A549 (cell line): ENCODE results near the gene ATL3. TPM values are rescaled to one million over a fixed set of nuclear protein-coding genes. Genes with fewer than 3 reads are reported as not detected.
"Not testable (repeated sequence)": the region's sequence is repeated elsewhere in the genome, so short reads cannot be mapped to it uniquely, and the experiment has no call there.

Experiments
- ATAC-seq, 2 experiments: fragments of 200-7000 bp in 1 of 2; fragments of >200 bp in 1 of 2; cut with Nextera tagmentation in 1 of 2; cut with Tn5 transposase in 1 of 2; 3 replicates each; pipeline versions ENCODE4 v1.8.0 to v1.9.1; 2018 to 2020; ENCODE audit warnings: mild to moderate bottlenecking in 1 of 2, moderate library complexity in 1 of 2
- CTCF ChIA-PET: fragments of 300-600 bp; sonication (Branson Sonifier 250); formaldehyde crosslinking; extraction: SDS; loops from one replicate; lab custom pipeline; 2021; ENCODE audit warnings: antibody characterized with exemption, inconsistent platforms; lab: Yijun Ruan, JAX
- POLR2A ChIA-PET: fragments of 350-600 bp; formaldehyde crosslinking; extraction: SDS; loops from one replicate; lab custom pipeline; 2021; ENCODE audit warnings: antibody characterized with exemption, inconsistent platforms; lab: Yijun Ruan, JAX
- DNase-seq, 2 experiments: peaks; one replicate each; pipeline versions ENCODE4 v3.0.0 to v3.0.0-alpha.2; 2011 to 2016; ENCODE audit warnings: low read depth in 1 of 2, low spot score in 1 of 2
- FAIRE-seq: peaks from 2 replicates; lab custom pipeline; 2011; peaks lifted over from hg19 to GRCh38; lab: Jason Lieb, UNC
- H3K27ac ChIP-seq, 2 experiments: fragments of >200 bp; sonication (Bioruptor Twin); formaldehyde crosslinking; 3 replicates each; pipeline ENCODE4 v1.5.1; 2016 to 2017
- H3K4me1 ChIP-seq: fragments of >200 bp; sonication (Bioruptor Twin); formaldehyde crosslinking; 3 replicates; pipeline ENCODE4 v1.6.1; 2016
- H3K4me2 ChIP-seq: fragments of >200 bp; sonication (Bioruptor Twin); formaldehyde crosslinking; 3 replicates; pipeline ENCODE4 v1.6.1; 2016
- H3K4me3 ChIP-seq: fragments of >200 bp; sonication (Bioruptor Twin); formaldehyde crosslinking; 3 replicates; pipeline ENCODE4 v1.5.1; 2016
- H3K9me3 ChIP-seq: fragments of >200 bp; sonication (Bioruptor Twin); formaldehyde crosslinking; 3 replicates; pipeline ENCODE4 v1.6.1; 2016
- BHLHE40 ChIP-seq: IDR thresholded peaks from 2 replicates; pipeline ENCODE4 v1.6.1; 2012; ENCODE audit warnings: low read depth, low read length, inconsistent platforms
- CHD4 ChIP-seq: fragments of 200-600 bp; sonication (generic); IDR thresholded peaks from 2 replicates; pipeline ENCODE4 v1.6.1; 2016; ENCODE audit warnings: antibody characterized with exemption, mild to moderate bottlenecking, borderline replicate concordance
- EHF ChIP-seq: fragments of 250-450 bp; sonication (Bioruptor Pico); IDR thresholded peaks from 2 replicates; pipeline ENCODE4 v1.5.0; 2020; ENCODE audit warnings: mild to moderate bottlenecking
- HDAC2 ChIP-seq: fragments of 200-600 bp; sonication (generic); IDR thresholded peaks from 2 replicates; pipeline ENCODE4 v1.6.1; 2016
- HEYL ChIP-seq: fragments of 250-450 bp; sonication (Bioruptor Pico); IDR thresholded peaks from 2 replicates; pipeline ENCODE4 v1.8.0; 2021; ENCODE audit warnings: mild to moderate bottlenecking, moderate library complexity
- HMGXB4 ChIP-seq: fragments of 250-450 bp; sonication (Bioruptor Pico); IDR thresholded peaks from 2 replicates; pipeline ENCODE4 v1.5.0; 2021; ENCODE audit warnings: mild to moderate bottlenecking, moderate library complexity, borderline replicate concordance
- MAFK ChIP-seq: fragments of 450-650 bp; IDR thresholded peaks from 2 replicates; pipeline ENCODE4 v1.6.1; 2014; ENCODE audit not compliant: partially characterized antibody
- MYC ChIP-seq: IDR thresholded peaks from 2 replicates; pipeline ENCODE4 v1.6.1; 2012; ENCODE audit warnings: mild to moderate bottlenecking, inconsistent platforms, low read length, improper control_type of control experiment, borderline replicate concordance
- NFE2L2 ChIP-seq: fragments of 150-350 bp; conservative IDR thresholded peaks from 2 replicates; pipeline ENCODE4 v1.6.1; 2014; ENCODE audit warnings: low read length
- NPAS2 ChIP-seq: fragments of 250-450 bp; sonication (Bioruptor Pico); IDR thresholded peaks from 2 replicates; pipeline ENCODE4 v1.8.0; 2022; ENCODE audit warnings: mild to moderate bottlenecking, moderate library complexity, borderline replicate concordance
- PHF8 ChIP-seq: fragments of 200-600 bp; sonication (generic); IDR thresholded peaks from 2 replicates; pipeline ENCODE4 v1.6.1; 2016; ENCODE audit warnings: low read depth, mild to moderate bottlenecking, antibody characterized with exemption, moderate library complexity, borderline replicate concordance
- POLR2A ChIP-seq: IDR thresholded peaks from 2 replicates; pipeline ENCODE4 v1.6.1; 2012; ENCODE audit warnings: mild to moderate bottlenecking, low read length
- RAD21 ChIP-seq, 2 experiments: fragments of >200 bp in 1 of 2; sonication (Bioruptor Twin) in 1 of 2; formaldehyde crosslinking in 1 of 2; IDR thresholded peaks in 1 of 2; conservative IDR thresholded peaks in 1 of 2; 2 replicates in 1 of 2; 3 replicates in 1 of 2; pipeline ENCODE4 v1.6.1; 2012 to 2018; ENCODE audit warnings: inconsistent platforms in 1 of 2
- RCOR1 ChIP-seq: fragments of 150-350 bp; IDR thresholded peaks from 2 replicates; pipeline ENCODE4 v1.6.1; 2014; ENCODE audit warnings: antibody characterized with exemption, low read length, low read depth
- SMC3 ChIP-seq: fragments of >200 bp; sonication (Bioruptor Twin); formaldehyde crosslinking; IDR thresholded peaks from 3 replicates; pipeline ENCODE4 v1.6.1; 2018; ENCODE audit warnings: inconsistent platforms
- TP53 ChIP-seq: fragments of 250-450 bp; sonication (Bioruptor Pico); IDR thresholded peaks from 2 replicates; pipeline ENCODE4 v1.5.0; 2021; ENCODE audit warnings: mild to moderate bottlenecking, moderate library complexity
- ZSCAN20 ChIP-seq: fragments of 250-450 bp; sonication (Bioruptor Pico); IDR thresholded peaks from 2 replicates; pipeline ENCODE4 v1.8.0; 2022; ENCODE audit warnings: mild to moderate bottlenecking, moderate library complexity
- WGBS: methylation state at CpG from one replicate; pipeline ENCODE4 v1.1.6; 2017; ENCODE audit errors: missing lambda C conversion rate; 5-methylcytosine and 5-hydroxymethylcytosine counted together
- polyA plus RNA-seq, 4 experiments: library from polyadenylated mRNA; depleted of rRNA in 3 of 4; stranded (reverse); fragments of >200 nt; fragmentation: RNase III in 1 of 4; extraction: RNeasy Plus Mini Kit Qiagen cat#74134 plus additional on column Dnase treatment in 1 of 4; gene quantifications; 2 replicates in 3 of 4; 3 replicates in 1 of 4; pipeline ENCODE4 v1.2.3, GENCODE V29; 2011 to 2017
- TF ChIP-seq, protein P1 (sequence below): fragments of >200 bp; sonication (Bioruptor Twin); formaldehyde crosslinking; IDR thresholded peaks from 3 replicates; pipeline ENCODE4 v1.5.1; 2016
- TF ChIP-seq, protein P2 (sequence below): fragments of 250-450 bp; sonication (Bioruptor Pico); IDR thresholded peaks from 2 replicates; pipeline ENCODE4 v1.5.0; 2020; ENCODE audit warnings: low read depth, mild to moderate bottlenecking, moderate library complexity

Gene ATL3
- polyA plus RNA-seq, 2 of the 4 experiments (the other 2 are of a cell fraction) = 26.3 to 50.8 TPM

- CTCF ChIA-PET = interaction anchor here (0.8 to 8.5 kb wide), 3 partner anchors 97 to 163 kb away, joined by 4 to 128 read pairs (median 15); no protein-coding TSS in a partner anchor
- no peak for FAIRE-seq
- DNase-seq = no peak
- H3K4me1 ChIP-seq = no peaks in the 10 kb centered on the region
- H3K27ac ChIP-seq = no peak overlapping the region
- no peak overlapping the region for H3K4me2 ChIP-seq
- 0 out of 5 replicates have a peak, but pooled peaks of 1 of the 2 experiments have one; percentile 21 for TF ChIP-seq RAD21 (conservative IDR thresholded peaks at IDR 0.05 in 1 of 2, IDR thresholded peaks at IDR 0.05 in 1 of 2)
- no peak for TF ChIP-seq RCOR1
- TF ChIP-seq, protein P1, sequence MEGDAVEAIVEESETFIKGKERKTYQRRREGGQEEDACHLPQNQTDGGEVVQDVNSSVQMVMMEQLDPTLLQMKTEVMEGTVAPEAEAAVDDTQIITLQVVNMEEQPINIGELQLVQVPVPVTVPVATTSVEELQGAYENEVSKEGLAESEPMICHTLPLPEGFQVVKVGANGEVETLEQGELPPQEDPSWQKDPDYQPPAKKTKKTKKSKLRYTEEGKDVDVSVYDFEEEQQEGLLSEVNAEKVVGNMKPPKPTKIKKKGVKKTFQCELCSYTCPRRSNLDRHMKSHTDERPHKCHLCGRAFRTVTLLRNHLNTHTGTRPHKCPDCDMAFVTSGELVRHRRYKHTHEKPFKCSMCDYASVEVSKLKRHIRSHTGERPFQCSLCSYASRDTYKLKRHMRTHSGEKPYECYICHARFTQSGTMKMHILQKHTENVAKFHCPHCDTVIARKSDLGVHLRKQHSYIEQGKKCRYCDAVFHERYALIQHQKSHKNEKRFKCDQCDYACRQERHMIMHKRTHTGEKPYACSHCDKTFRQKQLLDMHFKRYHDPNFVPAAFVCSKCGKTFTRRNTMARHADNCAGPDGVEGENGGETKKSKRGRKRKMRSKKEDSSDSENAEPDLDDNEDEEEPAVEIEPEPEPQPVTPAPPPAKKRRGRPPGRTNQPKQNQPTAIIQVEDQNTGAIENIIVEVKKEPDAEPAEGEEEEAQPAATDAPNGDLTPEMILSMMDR = peak; percentile 24; the same call in 1 of the 3 replicates
- POLR2A ChIA-PET = no interaction called here
- H3K4me3 ChIP-seq = no peak overlapping the region
- H3K9me3 ChIP-seq = no peaks in the 10 kb centered on the region
- no peak for ATAC-seq
Observed at GRCh38 chr11:63641727-63642126, 29.4 kb downstream of the ATL3 start.

DNA sequence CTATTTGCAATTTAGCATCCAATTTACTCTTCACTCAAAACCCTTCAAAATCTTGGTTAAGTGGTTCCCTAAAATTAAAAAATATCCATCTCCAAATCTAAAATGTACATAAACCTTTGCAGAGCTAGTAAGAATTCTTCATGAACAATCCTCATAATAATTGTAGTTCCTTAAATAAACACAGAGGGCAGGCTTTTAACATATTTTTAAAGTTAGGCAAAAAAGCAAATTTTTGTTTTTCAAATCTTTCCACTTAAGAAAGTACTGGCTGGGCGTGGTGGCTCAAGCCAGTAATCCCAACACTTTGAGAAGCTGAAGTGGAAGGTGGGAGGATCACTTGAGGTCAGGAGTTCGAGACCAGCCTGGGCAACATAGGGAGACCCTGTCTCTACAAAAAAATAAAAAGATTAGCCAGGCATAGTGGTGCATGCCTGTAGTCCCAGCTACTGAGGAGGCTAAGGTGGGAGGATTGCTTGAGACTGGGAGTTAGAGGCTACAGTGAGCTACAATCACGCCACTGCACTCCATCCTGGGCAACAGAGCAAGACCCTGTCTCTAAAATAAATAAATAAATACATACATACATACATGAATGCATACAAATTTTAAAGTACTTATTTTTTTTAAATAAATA, 31.9 kb downstream of the ATL3 start:
- Histone ChIP-seq H3K9me3 (no peaks in the 10 kb centered on the region), H3K4me3 (no peak overlapping the region), H3K4me2 (no peak overlapping the region), H3K4me1 (no peaks in the 10 kb centered on the region), H3K27ac (no peak overlapping the region)
- 72% methylated on average over 3 of the region's 3 CpGs for whole genome bisulfite sequencing
- POLR2A ChIA-PET = no interaction called here
- TF ChIP-seq, protein P1 = peak; percentile 53
- TF ChIP-seq RAD21 (conservative IDR thresholded peaks at IDR 0.05 in 1 of 2, IDR thresholded peaks at IDR 0.05 in 1 of 2) (peak in 1 of 2 experiments; percentile 33; a peak in 2 of 5 replicates), POLR2A (no peak)
- FAIRE-seq (no peak), DNase-seq (peak; percentile 26 to 31), ATAC-seq (peak in 1 of 2 experiments; percentile 28; a peak in 2 of 6 replicates)
- CTCF ChIA-PET = interaction anchor here (0.6 to 8.5 kb wide), 28 partner anchors 8 to 605 kb away, joined by 3 to 128 read pairs (median 4); partner anchors contain the start of gene ATL3

- H3K4me3 ChIP-seq, H3K4me1 ChIP-seq, FAIRE-seq, DNase-seq, ATAC-seq, H3K4me2 ChIP-seq, H3K27ac ChIP-seq, H3K9me3 ChIP-seq, POLR2A ChIA-PET: not testable (repeated sequence)
- WGBS = 91% methylated on average over 8 of the region's 8 CpGs
- CTCF ChIA-PET = interaction anchor here (0.7 to 8.5 kb wide), 19 partner anchors 7 to 604 kb away, joined by 3 to 128 read pairs (median 5); partner anchors contain the start of gene ATL3
Observed at GRCh38 chr11:63638436-63638835, 32.7 kb downstream of the ATL3 start.

DNA sequence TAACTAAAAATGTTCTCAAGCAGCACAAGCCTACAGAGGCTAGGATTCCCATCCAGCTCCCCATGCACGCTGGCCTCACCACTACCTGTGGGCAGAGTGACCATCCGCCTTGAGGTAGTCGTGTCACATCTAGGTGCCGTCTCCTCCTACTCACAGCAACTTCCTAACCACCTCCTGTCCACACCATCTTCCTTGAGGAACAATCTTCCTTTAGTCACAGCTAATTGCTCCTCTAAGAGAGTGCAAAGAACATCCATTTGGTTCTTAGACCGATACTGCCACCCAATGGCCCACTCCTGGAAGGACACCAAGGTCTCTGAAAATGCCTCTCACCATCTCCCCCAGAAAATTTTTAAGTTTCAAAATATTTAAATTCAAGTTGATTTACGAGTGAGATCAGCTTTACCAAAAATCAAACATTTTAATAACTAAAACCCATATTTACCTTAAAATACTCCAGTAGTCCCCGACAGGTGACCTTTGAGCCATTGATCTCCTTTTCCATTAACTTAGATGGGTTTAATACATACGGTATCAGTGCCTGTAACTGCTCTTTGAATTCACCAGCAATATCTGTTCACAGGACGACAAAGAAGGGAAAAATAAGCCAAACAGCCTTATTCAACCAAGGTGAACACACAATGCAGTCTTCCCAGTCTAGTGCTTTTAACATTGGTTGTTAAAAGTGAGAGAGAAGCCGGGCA, 35.3 kb downstream of the ATL3 start:
- 57% methylated on average over 10 of the region's 10 CpGs for WGBS
- Histone ChIP-seq H3K9me3 (no peaks in the 10 kb centered on the region), H3K4me2 (no peak overlapping the region), H3K4me3 (no peak overlapping the region), H3K27ac (0 out of 6 replicates have a peak overlapping the region, but pooled peaks of 1 of the 2 experiments have one; percentile 10), H3K4me1 (peaks cover 17% of the 10 kb centered on the region)
- DNase-seq (peak; percentile 70 to 81), FAIRE-seq (no peak), ATAC-seq (peak; percentile 88)
- CTCF ChIA-PET = interaction anchor here (0.6 to 8.5 kb wide), 34 partner anchors 9 to 730 kb away, joined by 3 to 128 read pairs (median 5); partner anchors contain the start of genes LGALS12 and RTN3
- POLR2A ChIA-PET = no interaction called here
- TF ChIP-seq HEYL (CRISPR knock-in tag) (no peak), NPAS2 (CRISPR knock-in tag) (no peak), MYC (no peak), SMC3 (peak; percentile 94), NFE2L2 (no peak), TP53 (no peak), ZSCAN20 (no peak), MAFK (no peak), EHF (CRISPR knock-in tag) (no peak), CHD4 (no peak), PHF8 (no peak), HDAC2 (no peak), BHLHE40 (no peak), HMGXB4 (CRISPR knock-in tag) (no peak), RAD21 (conservative IDR thresholded peaks at IDR 0.05 in 1 of 2, IDR thresholded peaks at IDR 0.05 in 1 of 2) (peak; percentile 91 to 93)
- TF ChIP-seq, protein P2, sequence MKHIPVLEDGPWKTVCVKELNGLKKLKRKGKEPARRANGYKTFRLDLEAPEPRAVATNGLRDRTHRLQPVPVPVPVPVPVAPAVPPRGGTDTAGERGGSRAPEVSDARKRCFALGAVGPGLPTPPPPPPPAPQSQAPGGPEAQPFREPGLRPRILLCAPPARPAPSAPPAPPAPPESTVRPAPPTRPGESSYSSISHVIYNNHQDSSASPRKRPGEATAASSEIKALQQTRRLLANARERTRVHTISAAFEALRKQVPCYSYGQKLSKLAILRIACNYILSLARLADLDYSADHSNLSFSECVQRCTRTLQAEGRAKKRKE (CRISPR knock-in tag) = no peak
